K562 (cell line): ENCODE measurements around the gene DLST. TPM values are rescaled to one million over a fixed set of nuclear protein-coding genes. Genes with fewer than 3 reads are reported as not detected.

ENCODE experiments used
- ATAC-seq: fragments of 200-7000 bp; cut with Tn5 transposase; 3 replicates; pipeline ENCODE4 v1.9.1; 2020; ENCODE audit warnings: moderate library complexity
- BruUV-seq: library from RNA; stranded (reverse); fragments of 400-500 nt; replicated peaks from 2 replicates; lab custom pipeline; 2021; lab: Mats Ljungman, UMichigan
- CTCF ChIA-PET: fragments of 300-600 bp; formaldehyde crosslinking; extraction: SDS; loops from one replicate; lab custom pipeline; 2021; ENCODE audit warnings: low intra/inter-chr PET ratio; lab: Yijun Ruan, JAX
- POLR2A ChIA-PET: fragments of 300-600, 350-650 bp; sonication (Branson Sonifier 250); formaldehyde crosslinking; extraction: SDS; loops from one replicate; lab custom pipeline; 2021; ENCODE audit warnings: antibody characterized with exemption, inconsistent platforms; lab: Yijun Ruan, JAX
- DNase-seq, 4 experiments: peaks; one replicate each; pipeline versions ENCODE4 v3.0.0 to v3.0.0-alpha.2; 2011 to 2018; ENCODE audit warnings: low spot score in 3 of 4, mixed read lengths in 3 of 4; ENCODE audit errors: extremely low read depth in 1 of 4
- FAIRE-seq: peaks from 2 replicates; lab custom pipeline; 2011; peaks lifted over from hg19 to GRCh38; lab: Jason Lieb, UNC
- H2AFZ ChIP-seq: 2 replicates; pipeline ENCODE4 v1.6.0; 2011; ENCODE audit warnings: low read depth, low read length, control low read depth, inconsistent platforms
- H3K27ac ChIP-seq: fragments of 200-600 bp; 3 replicates; pipeline ENCODE4 v1.8.0; 2011; ENCODE audit warnings: low read depth, mild to moderate bottlenecking, control low read depth, inconsistent platforms, low read length, moderate library complexity, mixed read lengths; ENCODE audit errors: extremely low read depth
- H3K27me3 ChIP-seq, 2 experiments: fragments of 300-600 bp in 1 of 2; 2 replicates in 1 of 2; 3 replicates in 1 of 2; pipeline versions ENCODE4 v1.6.0 to v1.8.0; 2011; ENCODE audit warnings: inconsistent platforms in 2 of 2, low read length in 2 of 2, mild to moderate bottlenecking in 1 of 2, mixed read lengths in 1 of 2, moderate library complexity in 1 of 2; ENCODE audit not compliant: control insufficient read depth in 2 of 2, insufficient read depth in 2 of 2
- H3K36me3 ChIP-seq: fragments of 300-600 bp; 3 replicates; pipeline ENCODE4 v1.8.0; 2011; ENCODE audit warnings: mild to moderate bottlenecking, low read length, inconsistent platforms; ENCODE audit not compliant: control insufficient read depth, insufficient read depth
- H3K4me1 ChIP-seq, 2 experiments: fragments of 200-600 bp in 1 of 2; replicated peaks in 1 of 2; 2 replicates in 1 of 2; 3 replicates in 1 of 2; pipeline versions ENCODE4 v1.5.1 to v1.8.0; 2011; ENCODE audit warnings: inconsistent platforms in 2 of 2, low read length in 2 of 2, mild to moderate bottlenecking in 1 of 2, mixed read lengths in 1 of 2, moderate library complexity in 1 of 2; ENCODE audit not compliant: control insufficient read depth in 2 of 2, insufficient read depth in 2 of 2
- H3K4me2 ChIP-seq: 2 replicates; pipeline ENCODE4 v1.6.1; 2011; ENCODE audit warnings: low read length, control low read depth, inconsistent platforms, mixed read lengths; ENCODE audit not compliant: insufficient read depth
- H3K4me3 ChIP-seq: fragments of 200-600 bp; sonication (generic), shearing (Covaris generic); 2 replicates; pipeline ENCODE4 v1.5.1; 2016; ENCODE audit warnings: control low read depth, inconsistent platforms
- H3K79me2 ChIP-seq: fragments of 200-600 bp; 3 replicates; pipeline ENCODE4 v1.8.0; 2011; ENCODE audit warnings: low read length, inconsistent platforms; ENCODE audit not compliant: control insufficient read depth, insufficient read depth
- H3K9ac ChIP-seq, 2 experiments: 2 replicates each; pipeline versions ENCODE4 v1.6.0 to v1.6.1; 2011; ENCODE audit warnings: low read depth in 2 of 2, low read length in 2 of 2, control low read depth in 1 of 2, inconsistent platforms in 1 of 2, mild to moderate bottlenecking in 1 of 2, mixed read lengths in 1 of 2; ENCODE audit not compliant: insufficient read depth in 1 of 2
- H3K9me1 ChIP-seq: one replicate; pipeline ENCODE4 v1.6.0; 2011; ENCODE audit warnings: inconsistent platforms, mild to moderate bottlenecking, low read length, moderate library complexity; ENCODE audit not compliant: control insufficient read depth, insufficient read depth
- H3K9me3 ChIP-seq: replicated peaks from 2 replicates; pipeline ENCODE4 v1.5.1; 2011; ENCODE audit warnings: low read depth, low read length, inconsistent platforms; ENCODE audit not compliant: control insufficient read depth, insufficient read depth
- H4K20me1 ChIP-seq: replicated peaks from 2 replicates; pipeline ENCODE4 v1.6.1; 2011; ENCODE audit warnings: low read length, inconsistent platforms, mixed read lengths; ENCODE audit not compliant: control insufficient read depth, insufficient read depth
- BCOR ChIP-seq: fragments of 450-650 bp; IDR thresholded peaks from 2 replicates; pipeline ENCODE4 v1.6.1; 2016
- BRD4 ChIP-seq: fragments of 200-600 bp; sonication (generic); IDR thresholded peaks from 2 replicates; pipeline ENCODE4 v1.6.1; 2017; ENCODE audit warnings: inconsistent platforms
- MYC ChIP-seq, 2 experiments: fragments of 250-450 bp in 1 of 2; sonication (Bioruptor Pico) in 1 of 2; IDR thresholded peaks; 2 replicates each; pipeline versions ENCODE4 v1.5.1 to v1.6.1; 2012 to 2021; ENCODE audit warnings: low read depth in 2 of 2, borderline replicate concordance in 1 of 2, improper control_type of control experiment in 1 of 2, low read length in 1 of 2, mild to moderate bottlenecking in 1 of 2, moderate library complexity in 1 of 2
- PURB ChIP-seq: sonication (generic); formaldehyde crosslinking; IDR thresholded peaks from 2 replicates; pipeline ENCODE4 v1.9.0; 2021; ENCODE audit warnings: low read depth, mild to moderate bottlenecking, missing genetic modification reagents
- RBM15 ChIP-seq: fragments of 200-400 bp; formaldehyde crosslinking; IDR thresholded peaks from 2 replicates; pipeline ENCODE4 v1.6.1; 2018; ENCODE audit warnings: mild to moderate bottlenecking, low read length, moderate library complexity; ENCODE audit not compliant: insufficient read depth
- SMARCA5 ChIP-seq: fragments of 450-650 bp; IDR thresholded peaks from 2 replicates; pipeline ENCODE4 v1.6.1; 2016
- ZFP36 ChIP-seq: fragments of 150-350 bp; IDR thresholded peaks from 2 replicates; pipeline ENCODE4 v1.6.1; 2018; ENCODE audit warnings: low read length, low read depth; ENCODE audit not compliant: partially characterized antibody
- WGBS: fragments of 100-300 bp; shearing (Covaris generic); methylation state at CpG from one replicate; pipeline ENCODE4 v1.1.6; 2016; ENCODE audit warnings: low coverage, mixed read lengths; ENCODE audit not compliant: insufficient coverage; ENCODE audit errors: missing lambda C conversion rate; 5-methylcytosine and 5-hydroxymethylcytosine counted together
- in situ Hi-C: fragments of 300-500 bp; cut with MboI; formaldehyde crosslinking; loops from 4 replicates; pipeline ENCODE4 v1.15.0; 2018; ENCODE audit warnings: inconsistent platforms, mixed read lengths
- intact Hi-C: fragments of 100-400 bp; cut with micrococcal nuclease; formaldehyde crosslinking; loops from 2 replicates; pipeline ENCODE4 v1.14.2; 2022
- polyA plus RNA-seq, 8 experiments: library from polyadenylated mRNA; depleted of rRNA in 4 of 8; stranded (reverse) in 5 of 8; unstranded in 3 of 8; fragments of >200 nt; fragmentation: Nextera tagmentation in 2 of 8; fragmentation: Illumina TruSeq in 1 of 8; extraction: Ambion mirVana in 2 of 8; extraction: Trizol in 1 of 8; gene quantifications; 2 replicates each; pipeline versions ENCODE4 v1.2.1 to v1.2.3, GENCODE V29; 2011 to 2014; ENCODE audit warnings: inconsistent platforms in 1 of 8, missing spikeins in 1 of 8
- total RNA-seq, 7 experiments: library from RNA; depleted of rRNA in 6 of 7; stranded (reverse); fragments of >200 nt in 6 of 7; fragmentation: Illumina TruSeq in 2 of 7; extraction: Trizol in 2 of 7; gene quantifications; 2 replicates each; pipeline versions ENCODE4 v1.2.1 to v1.2.3, GENCODE V29; 2011 to 2021; ENCODE audit warnings: low replicate concordance in 1 of 7
- TF ChIP-seq, protein P1 (sequence below): sonication (generic); formaldehyde crosslinking; IDR thresholded peaks from 2 replicates; pipeline ENCODE4 v1.8.0; 2022; ENCODE audit warnings: mild to moderate bottlenecking, missing genetic modification reagents
- TF ChIP-seq, protein P2 (sequence below): fragments of 450-650 bp; IDR thresholded peaks from 2 replicates; pipeline ENCODE4 v1.6.1; 2016; ENCODE audit warnings: mild to moderate bottlenecking
- TF ChIP-seq, protein P3 (sequence below): sonication (generic); formaldehyde crosslinking; IDR thresholded peaks from 2 replicates; pipeline ENCODE4 v1.8.0; 2022; ENCODE audit warnings: mild to moderate bottlenecking, missing genetic modification reagents
- TF ChIP-seq, protein P4 (sequence below): sonication (generic); formaldehyde crosslinking; IDR thresholded peaks from 2 replicates; pipeline ENCODE4 v1.8.0; 2022; ENCODE audit warnings: mild to moderate bottlenecking, missing genetic modification reagents

DLST gene
- total and polyA plus RNA-seq, 9 of the 15 experiments (the other 6 are each of a cell fraction or from before 2014, with no cell fraction given) = 3.0 to 73.7 (median 45.4) TPM

DNA sequence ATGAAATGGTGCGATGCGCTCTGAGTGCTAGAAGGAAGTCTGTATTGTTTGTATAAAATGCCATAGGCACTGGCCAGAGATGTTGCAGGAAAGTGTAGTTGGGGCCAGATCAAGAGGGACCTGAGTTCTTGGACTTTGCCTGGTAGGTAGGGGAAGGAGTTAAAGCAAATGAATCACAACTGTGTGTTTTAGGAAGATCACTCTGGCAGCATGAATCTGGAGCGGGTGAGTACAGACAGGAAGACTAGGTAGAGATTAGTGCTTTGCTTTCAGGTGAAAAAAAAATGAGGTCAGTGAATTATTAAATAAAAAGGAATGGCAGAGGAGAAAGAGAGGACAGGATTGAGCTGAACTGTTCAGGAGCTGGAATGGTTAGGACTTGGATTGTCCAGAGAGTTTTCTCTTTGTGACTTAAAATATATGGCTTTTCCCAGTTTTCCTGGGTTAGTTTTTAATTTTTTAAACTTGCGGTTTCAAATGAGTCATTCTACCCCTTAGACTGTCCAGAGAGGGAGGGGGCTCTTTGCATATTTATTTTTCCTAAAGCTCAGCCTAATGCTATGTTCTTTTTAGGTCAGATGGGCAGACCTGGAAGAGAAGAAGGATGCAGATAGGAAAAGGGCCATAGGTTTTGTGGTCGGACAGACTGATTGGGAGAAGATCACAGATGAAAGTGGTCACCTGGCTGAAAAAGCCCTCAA is 46.9 kb upstream of the DLST start (continued):
- no peak for TF ChIP-seq MYC (IDR thresholded peaks at IDR 0.05; ENCODE audit: low read depth, low read length)
- TF ChIP-seq MYC (CRISPR knock-in tag; IDR thresholded peaks at IDR 0.05; ENCODE audit: borderline replicate concordance, low read depth) = no peak
- TF ChIP-seq, all 486 proteins: peak for 0

DNA sequence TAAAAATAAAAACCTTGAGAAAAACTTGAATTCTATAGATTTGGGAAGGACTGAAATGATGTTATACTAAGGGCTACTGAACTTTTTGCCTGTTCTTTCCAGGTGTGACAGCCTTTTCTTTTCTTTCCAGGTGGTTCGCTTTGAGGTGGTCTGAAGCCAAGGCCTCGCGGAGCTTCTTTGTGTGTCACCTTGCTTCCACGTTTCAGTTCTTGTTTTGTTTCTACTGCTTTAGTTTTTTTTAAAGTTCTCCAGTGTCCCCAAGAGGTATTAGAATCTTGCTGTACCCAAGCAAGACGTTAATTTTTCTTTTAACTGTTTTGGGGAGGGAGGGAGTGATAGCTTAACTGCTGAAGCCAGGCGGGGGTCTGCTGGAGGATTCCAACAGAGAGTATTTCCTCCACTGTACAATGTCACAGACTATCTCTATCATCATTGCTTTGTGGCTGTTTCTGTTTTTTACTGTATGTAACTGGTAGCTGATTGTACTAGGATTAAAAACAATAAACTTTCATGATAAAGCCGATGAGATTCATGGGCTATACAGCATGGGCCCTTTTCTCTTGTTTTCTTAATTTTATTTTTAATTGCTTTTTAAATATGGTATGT is 46.0 kb upstream of the DLST start:
- H3K79me2 ChIP-seq = no peaks in the 10 kb centered on the region
- 79% methylated on average over 7 of the region's 7 CpGs for WGBS
- no TSS peak for BruUV-seq
- H3K27ac ChIP-seq = no peak overlapping the region
- H2AFZ ChIP-seq = no peak overlapping the region
- in situ Hi-C loops = no loop called here
- no peaks in the 10 kb centered on the region for H4K20me1 ChIP-seq
- POLR2A ChIA-PET = no interaction called here
- no peak overlapping the region for H3K9ac ChIP-seq
- no peaks in the 10 kb centered on the region for H3K27me3 ChIP-seq
- no peaks in the 10 kb centered on the region for H3K9me3 ChIP-seq
- TF ChIP-seq SMARCA5 = no peak
- TF ChIP-seq PURB (CRISPR knock-in tag) = no peak
- TF ChIP-seq ZFP36 = no peak
- TF ChIP-seq BRD4 = no peak
- TF ChIP-seq, protein P1, sequence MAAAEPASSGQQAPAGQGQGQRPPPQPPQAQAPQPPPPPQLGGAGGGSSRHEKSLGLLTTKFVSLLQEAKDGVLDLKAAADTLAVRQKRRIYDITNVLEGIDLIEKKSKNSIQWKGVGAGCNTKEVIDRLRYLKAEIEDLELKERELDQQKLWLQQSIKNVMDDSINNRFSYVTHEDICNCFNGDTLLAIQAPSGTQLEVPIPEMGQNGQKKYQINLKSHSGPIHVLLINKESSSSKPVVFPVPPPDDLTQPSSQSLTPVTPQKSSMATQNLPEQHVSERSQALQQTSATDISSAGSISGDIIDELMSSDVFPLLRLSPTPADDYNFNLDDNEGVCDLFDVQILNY (CRISPR knock-in tag) = no peak
- TF ChIP-seq RBM15 = no peak
- TF ChIP-seq, protein P2, sequence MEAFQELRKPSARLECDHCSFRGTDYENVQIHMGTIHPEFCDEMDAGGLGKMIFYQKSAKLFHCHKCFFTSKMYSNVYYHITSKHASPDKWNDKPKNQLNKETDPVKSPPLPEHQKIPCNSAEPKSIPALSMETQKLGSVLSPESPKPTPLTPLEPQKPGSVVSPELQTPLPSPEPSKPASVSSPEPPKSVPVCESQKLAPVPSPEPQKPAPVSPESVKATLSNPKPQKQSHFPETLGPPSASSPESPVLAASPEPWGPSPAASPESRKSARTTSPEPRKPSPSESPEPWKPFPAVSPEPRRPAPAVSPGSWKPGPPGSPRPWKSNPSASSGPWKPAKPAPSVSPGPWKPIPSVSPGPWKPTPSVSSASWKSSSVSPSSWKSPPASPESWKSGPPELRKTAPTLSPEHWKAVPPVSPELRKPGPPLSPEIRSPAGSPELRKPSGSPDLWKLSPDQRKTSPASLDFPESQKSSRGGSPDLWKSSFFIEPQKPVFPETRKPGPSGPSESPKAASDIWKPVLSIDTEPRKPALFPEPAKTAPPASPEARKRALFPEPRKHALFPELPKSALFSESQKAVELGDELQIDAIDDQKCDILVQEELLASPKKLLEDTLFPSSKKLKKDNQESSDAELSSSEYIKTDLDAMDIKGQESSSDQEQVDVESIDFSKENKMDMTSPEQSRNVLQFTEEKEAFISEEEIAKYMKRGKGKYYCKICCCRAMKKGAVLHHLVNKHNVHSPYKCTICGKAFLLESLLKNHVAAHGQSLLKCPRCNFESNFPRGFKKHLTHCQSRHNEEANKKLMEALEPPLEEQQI = no peak
- no peak for TF ChIP-seq BCOR
- TF ChIP-seq, protein P3, sequence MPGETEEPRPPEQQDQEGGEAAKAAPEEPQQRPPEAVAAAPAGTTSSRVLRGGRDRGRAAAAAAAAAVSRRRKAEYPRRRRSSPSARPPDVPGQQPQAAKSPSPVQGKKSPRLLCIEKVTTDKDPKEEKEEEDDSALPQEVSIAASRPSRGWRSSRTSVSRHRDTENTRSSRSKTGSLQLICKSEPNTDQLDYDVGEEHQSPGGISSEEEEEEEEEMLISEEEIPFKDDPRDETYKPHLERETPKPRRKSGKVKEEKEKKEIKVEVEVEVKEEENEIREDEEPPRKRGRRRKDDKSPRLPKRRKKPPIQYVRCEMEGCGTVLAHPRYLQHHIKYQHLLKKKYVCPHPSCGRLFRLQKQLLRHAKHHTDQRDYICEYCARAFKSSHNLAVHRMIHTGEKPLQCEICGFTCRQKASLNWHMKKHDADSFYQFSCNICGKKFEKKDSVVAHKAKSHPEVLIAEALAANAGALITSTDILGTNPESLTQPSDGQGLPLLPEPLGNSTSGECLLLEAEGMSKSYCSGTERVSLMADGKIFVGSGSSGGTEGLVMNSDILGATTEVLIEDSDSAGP = no peak
- TF ChIP-seq, protein P4, sequence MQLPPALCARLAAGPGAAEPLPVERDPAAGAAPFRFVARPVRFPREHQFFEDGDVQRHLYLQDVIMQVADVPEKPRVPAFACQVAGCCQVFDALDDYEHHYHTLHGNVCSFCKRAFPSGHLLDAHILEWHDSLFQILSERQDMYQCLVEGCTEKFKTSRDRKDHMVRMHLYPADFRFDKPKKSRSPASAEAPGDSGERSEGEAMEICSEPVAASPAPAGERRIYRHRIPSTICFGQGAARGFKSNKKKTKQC = no peak
- no peak for FAIRE-seq
- H3K4me3 ChIP-seq = no peak overlapping the region
- CTCF ChIA-PET = no interaction called here
- intact Hi-C loops = no loop called here
- H3K9me1 ChIP-seq = no peaks in the 10 kb centered on the region
- H3K36me3 ChIP-seq = peaks cover 38% of the 10 kb centered on the region; the same call in 2 of the 3 replicates
- no peak for ATAC-seq
- no peak for DNase-seq
- H3K4me2 ChIP-seq = no peak overlapping the region
- no peaks in the 10 kb centered on the region for H3K4me1 ChIP-seq
